Left renal pelvis (tissue), 4 donors: ENCODE data around the gene PRPF6. TPM values are rescaled to one million over a fixed set of nuclear protein-coding genes. Genes with fewer than 3 reads are reported as not detected.
"Not testable (repeated sequence)": the region's sequence is repeated elsewhere in the genome, so short reads cannot be mapped to it uniquely, and the experiment has no call there.

Source experiments
- DNase-seq, 4 donors: peaks; one replicate each; pipeline ENCODE4 v3.0.0-alpha.2; 2013; ENCODE audit warnings: low read depth in 4 of 4, low spot score in 3 of 4
- polyA plus RNA-seq, 4 donors: library from polyadenylated mRNA; unstranded; fragments of 120-200 nt; gene quantifications; one replicate each; pipeline ENCODE4 v1.2.1, GENCODE V29; 2013; ENCODE audit not compliant: insufficient read length in 4 of 4

The PRPF6 gene
- polyA plus RNA-seq, 4 donors, result 60.4 to 89.4 (median 83.3) TPM

GRCh38 chr20:63970714-63971431 is 10.1 kb upstream of the PRPF6 start:
- DNase-seq, result no peak

GRCh38 chr20:63971960-63972311 is 9.0 kb upstream of the PRPF6 start:
- DNase-seq, result not testable (repeated sequence)

GRCh38 chr20:63972312-63973159 is 8.4 kb upstream of the PRPF6 start:
- DNase-seq, result no peak

GRCh38 chr20:63973160-63973479 is 7.8 kb upstream of the PRPF6 start:
- no peak for DNase-seq

- DNase-seq, result peak in 2 of 4 donors; percentile 70 to 77
Measured at GRCh38 chr20:63973636-63974401, 7.1 kb upstream of the PRPF6 start.

GRCh38 chr20:63974402-63975200 is 6.3 kb upstream of the PRPF6 start:
- no peak for DNase-seq

- DNase-seq, result not testable (repeated sequence)
Measured at GRCh38 chr20:63976511-63976910, 4.4 kb upstream of the PRPF6 start.

GRCh38 chr20:63976980-63977738 is 3.8 kb upstream of the PRPF6 start:
- no peak for DNase-seq

GRCh38 chr20:63977739-63978276 is 3.1 kb upstream of the PRPF6 start:
- no peak for DNase-seq

- DNase-seq, result no peak
Measured at GRCh38 chr20:63978319-63979228, 2.4 kb upstream of the PRPF6 start.

GRCh38 chr20:63979229-63979556 is 1.7 kb upstream of the PRPF6 start:
- DNase-seq, result no peak

GRCh38 chr20:63979557-63980316 is 1.2 kb upstream of the PRPF6 start, which contains the start of gene SAMD10:
Gene SAMD10, minus strand, starts transcription at chr20:63979642. Its CDS starts 175 bp downstream, at chr20:63979467.
- DNase-seq, result no peak

GRCh38 chr20:63980317-63980805 is 571 bp upstream of the PRPF6 start:
- no peak for DNase-seq

- no peak for DNase-seq
Measured at GRCh38 chr20:63982937-63983336, 2.0 kb downstream of the PRPF6 start.

GRCh38 chr20:64000906-64001305 is 20.0 kb downstream of the PRPF6 start:
- DNase-seq, result no peak

GRCh38 chr20:64001607-64002011 is 20.7 kb downstream of the PRPF6 start:
- DNase-seq, result no peak

- no peak for DNase-seq
Measured at GRCh38 chr20:64003960-64004725, 23.2 kb downstream of the PRPF6 start.
